Endothelial cell of umbilical vein (primary cell): ENCODE measurements around the gene SPDYE3.
"Not testable (repeated sequence)": the region's sequence is repeated elsewhere in the genome, so short reads cannot be mapped to it uniquely, and the experiment has no call there.

Experiments
- EZH2 ChIP-seq: IDR thresholded peaks from 2 replicates; pipeline ENCODE4 v1.6.1; 2012; ENCODE audit warnings: borderline replicate concordance, low read depth, mild to moderate bottlenecking, moderate library complexity, low read length, inconsistent platforms; ENCODE audit not compliant: severe bottlenecking
- JUN ChIP-seq: IDR thresholded peaks from 2 replicates; pipeline ENCODE4 v1.6.1; 2011; ENCODE audit warnings: borderline replicate concordance, low read depth; ENCODE audit not compliant: insufficient read length, insufficient read depth
- MYC ChIP-seq: IDR thresholded peaks from one replicate; pipeline ENCODE4 v1.6.1; 2011; ENCODE audit warnings: mild to moderate bottlenecking, low read depth, low read length
- POLR2A ChIP-seq: IDR thresholded peaks from 2 replicates; pipeline ENCODE4 v1.6.1; 2012; ENCODE audit warnings: low read depth, mild to moderate bottlenecking, control low read depth, low read length
- POLR2AphosphoS5 ChIP-seq: IDR thresholded peaks from 2 replicates; pipeline ENCODE4 v1.6.1; 2012; ENCODE audit warnings: low read depth, mild to moderate bottlenecking, control low read depth, low read length, moderate library complexity; ENCODE audit not compliant: insufficient read depth
- TF ChIP-seq, protein P1 (sequence below), 2 donors: IDR thresholded peaks; 1 replicate in 1 of 2; 2 replicates in 1 of 2; pipeline ENCODE4 v1.5.1; 2011; ENCODE audit warnings: low read length in 2 of 2, mild to moderate bottlenecking in 2 of 2, moderate library complexity in 2 of 2, control low read depth in 1 of 2, inconsistent platforms in 1 of 2, low read depth in 1 of 2; ENCODE audit not compliant: insufficient read depth in 1 of 2; ENCODE audit errors: extremely low read depth in 1 of 2
- TF ChIP-seq, protein P2 (sequence below): IDR thresholded peaks from 2 replicates; pipeline ENCODE4 v1.6.1; 2011; ENCODE audit not compliant: insufficient read depth, insufficient read length

DNA sequence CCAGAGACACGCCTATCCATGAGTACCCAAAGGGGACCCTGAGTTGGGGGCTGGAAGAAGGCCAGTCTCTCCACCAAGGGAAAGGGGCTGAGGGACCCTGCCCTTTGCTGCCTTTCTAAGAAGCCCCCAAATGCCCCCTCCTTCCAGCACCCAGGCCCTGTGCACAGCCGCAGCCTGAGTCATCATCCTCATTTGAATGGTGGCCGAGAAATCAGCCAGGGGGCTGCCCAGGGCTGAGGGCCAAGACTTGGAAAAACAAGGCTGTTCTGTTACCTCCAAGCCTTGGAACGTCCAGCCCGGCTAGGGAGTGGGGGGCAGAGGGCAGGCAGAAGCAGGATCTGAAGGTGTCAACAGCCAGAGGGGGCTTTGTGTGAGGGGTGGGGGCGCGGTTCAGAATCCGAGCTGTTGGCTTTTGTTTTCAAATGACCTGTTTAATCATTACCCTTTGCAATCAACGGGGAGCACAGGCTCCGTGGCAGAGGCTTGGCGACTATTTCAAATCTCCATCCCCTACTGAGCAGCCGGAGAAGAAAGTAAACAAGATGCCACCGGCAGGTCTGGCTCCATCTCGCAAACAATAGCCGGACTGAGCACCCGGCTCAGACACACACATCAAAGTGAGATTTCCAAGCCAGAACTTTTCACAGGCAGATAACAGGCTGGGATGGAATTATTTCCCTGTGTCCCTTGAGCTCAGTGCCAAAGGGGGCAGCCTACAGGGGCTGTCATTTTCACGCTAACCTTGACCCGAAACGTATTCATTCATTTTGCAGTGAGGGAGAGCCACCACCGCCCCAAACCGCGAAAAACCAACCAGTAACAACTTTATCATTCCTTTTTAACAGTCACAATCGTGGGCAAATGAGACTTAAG is 37.2 kb upstream of the SPDYE3 start:
- not testable (repeated sequence) for TF ChIP-seq POLR2A, POLR2AphosphoS5, JUN, EZH2, MYC
- TF ChIP-seq, protein P1, sequence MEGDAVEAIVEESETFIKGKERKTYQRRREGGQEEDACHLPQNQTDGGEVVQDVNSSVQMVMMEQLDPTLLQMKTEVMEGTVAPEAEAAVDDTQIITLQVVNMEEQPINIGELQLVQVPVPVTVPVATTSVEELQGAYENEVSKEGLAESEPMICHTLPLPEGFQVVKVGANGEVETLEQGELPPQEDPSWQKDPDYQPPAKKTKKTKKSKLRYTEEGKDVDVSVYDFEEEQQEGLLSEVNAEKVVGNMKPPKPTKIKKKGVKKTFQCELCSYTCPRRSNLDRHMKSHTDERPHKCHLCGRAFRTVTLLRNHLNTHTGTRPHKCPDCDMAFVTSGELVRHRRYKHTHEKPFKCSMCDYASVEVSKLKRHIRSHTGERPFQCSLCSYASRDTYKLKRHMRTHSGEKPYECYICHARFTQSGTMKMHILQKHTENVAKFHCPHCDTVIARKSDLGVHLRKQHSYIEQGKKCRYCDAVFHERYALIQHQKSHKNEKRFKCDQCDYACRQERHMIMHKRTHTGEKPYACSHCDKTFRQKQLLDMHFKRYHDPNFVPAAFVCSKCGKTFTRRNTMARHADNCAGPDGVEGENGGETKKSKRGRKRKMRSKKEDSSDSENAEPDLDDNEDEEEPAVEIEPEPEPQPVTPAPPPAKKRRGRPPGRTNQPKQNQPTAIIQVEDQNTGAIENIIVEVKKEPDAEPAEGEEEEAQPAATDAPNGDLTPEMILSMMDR (IDR thresholded peaks at IDR 0.05; ENCODE audit: extremely low read depth in 1 of 2, insufficient read depth in 1 of 2, low read depth in 1 of 2, low read length in 2 of 2), result not testable (repeated sequence)
- TF ChIP-seq, protein P2, sequence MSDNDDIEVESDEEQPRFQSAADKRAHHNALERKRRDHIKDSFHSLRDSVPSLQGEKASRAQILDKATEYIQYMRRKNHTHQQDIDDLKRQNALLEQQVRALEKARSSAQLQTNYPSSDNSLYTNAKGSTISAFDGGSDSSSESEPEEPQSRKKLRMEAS, result not testable (repeated sequence)
